GM12878 (cell line): ENCODE results near the gene ZNF765. TPM values are rescaled to one million over a fixed set of nuclear protein-coding genes. Genes with fewer than 3 reads are reported as not detected.
"Not testable (repeated sequence)": the region's sequence is repeated elsewhere in the genome, so short reads cannot be mapped to it uniquely, and the experiment has no call there.

Experiments used
- ATAC-seq: fragments of 200-7000 bp; cut with Tn5 transposase; 3 replicates; pipeline ENCODE4 v1.9.1; 2020; ENCODE audit warnings: mild to moderate bottlenecking, moderate library complexity
- BruUV-seq: library from RNA; stranded (reverse); fragments of 400-500 nt; replicated peaks from 2 replicates; lab custom pipeline; 2021; lab: Mats Ljungman, UMichigan
- CTCF ChIA-PET: fragments of 300-600 bp; sonication (Branson Sonifier 250); formaldehyde crosslinking; extraction: SDS; loops from one replicate; lab custom pipeline; 2021; ENCODE audit warnings: inconsistent platforms; lab: Yijun Ruan, JAX
- POLR2A ChIA-PET: fragments of 350-600 bp; formaldehyde crosslinking; extraction: SDS; loops from one replicate; lab custom pipeline; 2021; ENCODE audit warnings: inconsistent platforms; lab: Charles Lee
- RAD21 ChIA-PET: fragments of 300-600 bp; sonication (Branson Sonifier 250); formaldehyde crosslinking; loops from one replicate; lab custom pipeline; 2023; ENCODE audit warnings: antibody characterized with exemption; ENCODE audit not compliant: unreplicated experiment; lab: Charles Lee
- SMC1A ChIA-PET: fragments of 300-600 bp; sonication (Branson Sonifier 250); formaldehyde crosslinking; loops from one replicate; lab custom pipeline; 2023; ENCODE audit not compliant: unreplicated experiment, uncharacterized antibody; lab: Charles Lee
- DNase-seq: peaks from one replicate; pipeline ENCODE4 v3.0.0-alpha.2; 2011; ENCODE audit warnings: low read depth, low spot score
- FAIRE-seq: peaks from 3 replicates; lab custom pipeline; 2011; peaks lifted over from hg19 to GRCh38; lab: Jason Lieb, UNC
- H2AFZ ChIP-seq: 2 replicates; pipeline ENCODE4 v1.6.0; 2011; ENCODE audit warnings: low read depth, low read length, control low read depth; ENCODE audit not compliant: control insufficient read depth
- H3K27ac ChIP-seq: 2 replicates; pipeline ENCODE4 v1.5.1; 2011; ENCODE audit warnings: control low read depth; ENCODE audit not compliant: control insufficient read depth, insufficient read depth
- H3K27me3 ChIP-seq, 2 experiments: replicated peaks in 1 of 2; 2 replicates each; pipeline versions ENCODE4 v1.6.0 to v1.6.1; 2011; ENCODE audit warnings: low read length in 1 of 2; ENCODE audit not compliant: control insufficient read depth in 2 of 2, insufficient read depth in 2 of 2
- H3K36me3 ChIP-seq, 2 experiments: 2 replicates each; pipeline ENCODE4 v1.5.1; 2011; ENCODE audit warnings: low read length in 1 of 2; ENCODE audit not compliant: control insufficient read depth in 2 of 2, insufficient read depth in 2 of 2
- H3K4me1 ChIP-seq: 2 replicates; pipeline ENCODE4 v1.6.1; 2011; ENCODE audit warnings: mild to moderate bottlenecking, low read length, moderate library complexity, mixed read lengths; ENCODE audit not compliant: control insufficient read depth, insufficient read depth
- H3K4me2 ChIP-seq: 2 replicates; pipeline ENCODE4 v1.6.0; 2011; ENCODE audit warnings: control low read depth; ENCODE audit not compliant: control insufficient read depth, insufficient read depth
- H3K4me3 ChIP-seq: fragments of 200-600 bp; sonication (generic); 2 replicates; pipeline ENCODE4 v1.5.1; 2016
- H3K79me2 ChIP-seq: 2 replicates; pipeline ENCODE4 v1.6.0; 2011; ENCODE audit warnings: low read length; ENCODE audit not compliant: control insufficient read depth, insufficient read depth
- H3K9ac ChIP-seq: 2 replicates; pipeline ENCODE4 v1.8.0; 2011; ENCODE audit warnings: low read length, control low read depth, mixed read lengths; ENCODE audit not compliant: control insufficient read depth, insufficient read depth
- H3K9me3 ChIP-seq: replicated peaks from 3 replicates; pipeline ENCODE4 v1.5.1; 2011; ENCODE audit warnings: mild to moderate bottlenecking, low read length; ENCODE audit not compliant: control insufficient read depth, insufficient read depth
- H4K20me1 ChIP-seq: 2 replicates; pipeline ENCODE4 v1.6.0; 2011; ENCODE audit not compliant: control insufficient read depth, insufficient read depth
- SUPT20H ChIP-seq: IDR thresholded peaks from 2 replicates; pipeline ENCODE4 v1.6.1; 2011; ENCODE audit warnings: low read depth, mild to moderate bottlenecking, low read length, moderate library complexity, borderline replicate concordance; ENCODE audit not compliant: control insufficient read depth
- TCF7 ChIP-seq: IDR thresholded peaks from 2 replicates; pipeline ENCODE4 v1.6.1; 2014; ENCODE audit warnings: antibody characterized with exemption, borderline replicate concordance
- WGBS: methylation state at CpG from one replicate; pipeline ENCODE4 v1.1.6; 2016; ENCODE audit warnings: low lambda C conversion rate; ENCODE audit not compliant: insufficient replicate concordance, insufficient coverage; ENCODE audit errors: missing lambda C conversion rate; 5-methylcytosine and 5-hydroxymethylcytosine counted together
- in situ Hi-C: fragments of 300-500 bp; cut with MboI; formaldehyde crosslinking; loops from 9 replicates; pipeline ENCODE4 v1.14.3; 2018; ENCODE audit warnings: mixed read lengths
- intact Hi-C: fragments of 100-400 bp; cut with micrococcal nuclease; formaldehyde crosslinking; loops from one replicate; pipeline ENCODE4 v1.14.2; 2022; ENCODE audit not compliant: unreplicated experiment
- polyA plus RNA-seq, 11 experiments: library from polyadenylated mRNA; depleted of rRNA in 4 of 11; unstranded in 6 of 11; stranded (reverse) in 5 of 11; fragments of >200 nt; fragmentation: Nextera tagmentation in 4 of 11; fragmentation: Illumina TruSeq in 1 of 11; extraction: Ambion mirVana in 4 of 11; extraction: Trizol in 1 of 11; gene quantifications; 1 replicate in 1 of 11; 2 replicates in 10 of 11; pipeline versions ENCODE4 v1.2.1 to v1.2.3, GENCODE V29; 2011 to 2016; ENCODE audit warnings: inconsistent platforms in 2 of 11, missing spikeins in 2 of 11, low read depth in 1 of 11
- total RNA-seq, 4 experiments: library from RNA; depleted of rRNA in 3 of 4; stranded (reverse); fragments of >200 nt in 3 of 4; fragmentation: Illumina TruSeq in 1 of 4; extraction: Trizol in 1 of 4; gene quantifications; 2 replicates each; pipeline versions ENCODE4 v1.2.1 to v1.2.3, GENCODE V29; 2013 to 2021
- TF ChIP-seq, protein P1 (sequence below): fragments of 450-650 bp; IDR thresholded peaks from 2 replicates; pipeline ENCODE4 v1.6.1; 2018; ENCODE audit warnings: borderline replicate concordance, mild to moderate bottlenecking; ENCODE audit not compliant: partially characterized antibody

ZNF765 gene
- total and polyA plus RNA-seq, 10 of the 15 experiments (the other 5 are each of a cell fraction or from before 2014, with no cell fraction given), result 2.9 to 12.7 (median 7.0) TPM

DNA sequence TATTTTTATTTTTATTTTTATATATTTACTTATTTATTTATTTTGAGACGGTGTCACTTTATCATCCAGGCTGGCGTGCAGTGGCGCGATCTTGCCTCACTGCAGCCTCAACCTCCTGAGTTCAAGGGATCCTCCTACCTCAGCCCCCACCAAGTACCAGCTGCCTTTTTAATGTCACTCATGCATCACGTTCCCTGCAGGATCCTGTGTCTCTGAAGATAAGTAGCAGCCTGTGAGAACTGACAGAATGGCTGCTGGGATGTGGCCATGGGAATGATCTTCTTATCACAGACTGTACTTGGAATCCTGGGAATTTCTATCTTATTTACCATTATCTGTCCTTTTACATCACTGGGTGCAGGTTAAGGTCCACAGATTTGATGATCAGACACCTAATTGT, 27.6 kb downstream of the ZNF765 start (continued):
- TF ChIP-seq, protein P1, sequence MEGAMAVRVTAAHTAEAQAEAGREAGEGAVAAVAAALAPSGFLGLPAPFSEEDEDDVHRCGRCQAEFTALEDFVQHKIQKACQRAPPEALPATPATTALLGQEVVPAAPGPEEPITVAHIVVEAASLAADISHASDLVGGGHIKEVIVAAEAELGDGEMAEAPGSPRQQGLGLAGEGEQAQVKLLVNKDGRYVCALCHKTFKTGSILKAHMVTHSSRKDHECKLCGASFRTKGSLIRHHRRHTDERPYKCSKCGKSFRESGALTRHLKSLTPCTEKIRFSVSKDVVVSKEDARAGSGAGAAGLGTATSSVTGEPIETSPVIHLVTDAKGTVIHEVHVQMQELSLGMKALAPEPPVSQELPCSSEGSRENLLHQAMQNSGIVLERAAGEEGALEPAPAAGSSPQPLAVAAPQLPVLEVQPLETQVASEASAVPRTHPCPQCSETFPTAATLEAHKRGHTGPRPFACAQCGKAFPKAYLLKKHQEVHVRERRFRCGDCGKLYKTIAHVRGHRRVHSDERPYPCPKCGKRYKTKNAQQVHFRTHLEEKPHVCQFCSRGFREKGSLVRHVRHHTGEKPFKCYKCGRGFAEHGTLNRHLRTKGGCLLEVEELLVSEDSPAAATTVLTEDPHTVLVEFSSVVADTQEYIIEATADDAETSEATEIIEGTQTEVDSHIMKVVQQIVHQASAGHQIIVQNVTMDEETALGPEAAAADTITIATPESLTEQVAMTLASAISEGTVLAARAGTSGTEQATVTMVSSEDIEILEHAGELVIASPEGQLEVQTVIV, result no peak
- TF ChIP-seq SUPT20H (no peak), TCF7 (no peak)

DNA sequence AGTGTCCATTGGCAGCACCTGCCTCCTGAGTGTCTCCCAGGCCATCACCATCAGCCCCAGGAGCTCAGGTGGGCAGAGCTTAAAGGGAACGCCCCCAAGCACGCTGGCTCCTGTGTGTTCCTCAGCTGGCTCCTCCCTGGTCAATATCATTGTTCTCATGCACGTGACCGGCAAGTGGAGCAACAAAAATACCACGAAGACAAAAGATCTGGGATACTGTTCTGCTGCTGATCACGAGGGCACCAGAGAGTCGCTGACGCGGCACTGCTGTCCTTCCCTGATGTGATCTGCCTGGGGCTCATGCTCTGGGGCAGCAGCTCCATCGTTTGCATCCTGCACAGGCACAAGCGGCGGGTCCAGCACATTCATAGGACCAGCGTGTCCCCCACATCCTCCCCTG, 28.1 kb downstream of the ZNF765 start:
- FAIRE-seq, POLR2A ChIA-PET, H3K4me1 ChIP-seq, SMC1A ChIA-PET, H3K27me3 ChIP-seq, DNase-seq, H3K36me3 ChIP-seq, ATAC-seq, CTCF ChIA-PET, H2AFZ ChIP-seq, H4K20me1 ChIP-seq, H3K9me3 ChIP-seq, RAD21 ChIA-PET, H3K9ac ChIP-seq, BruUV-seq, H3K27ac ChIP-seq, H3K4me2 ChIP-seq, H3K4me3 ChIP-seq, H3K79me2 ChIP-seq: not testable (repeated sequence)
- in situ Hi-C loops, result loop anchor here (10.0 kb wide), 1 partner anchor 602 kb away; no protein-coding TSS in a partner anchor
- 20% methylated on average over 7 of the region's 13 CpGs for WGBS
- intact Hi-C loops, result loop anchor here (10.0 kb wide), 1 partner anchor 602 kb away; no protein-coding TSS in a partner anchor

DNA sequence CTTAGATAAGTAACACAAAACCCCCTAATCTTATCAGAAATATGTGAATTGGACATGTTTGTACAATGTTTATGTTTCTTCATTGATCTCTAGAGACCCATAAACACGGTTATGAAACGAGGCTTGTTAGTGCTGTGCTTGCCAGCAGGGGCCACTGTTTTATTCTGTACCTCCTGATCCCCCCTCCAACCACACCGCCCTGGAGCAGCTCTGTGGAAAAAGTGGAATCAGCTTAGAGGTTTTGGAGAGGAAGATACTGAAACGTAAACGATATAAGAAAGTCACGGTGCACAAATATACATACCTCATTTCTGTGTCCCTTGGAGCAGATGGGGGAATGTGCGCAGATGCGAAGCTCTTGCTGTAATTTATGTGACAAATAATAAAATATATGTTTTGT, 28.7 kb downstream of the ZNF765 start:
- H4K20me1 ChIP-seq, RAD21 ChIA-PET, H3K4me1 ChIP-seq, H3K9ac ChIP-seq, H3K27me3 ChIP-seq, H3K9me3 ChIP-seq, DNase-seq, H2AFZ ChIP-seq, POLR2A ChIA-PET, ATAC-seq, H3K4me2 ChIP-seq, SMC1A ChIA-PET, H3K27ac ChIP-seq, H3K79me2 ChIP-seq, H3K4me3 ChIP-seq, BruUV-seq, H3K36me3 ChIP-seq: not testable (repeated sequence)
- peak; percentile 41 for FAIRE-seq
- CTCF ChIA-PET, result interaction anchor here (1.0 kb wide), 1 partner anchor 369 kb away, joined by 3 read pairs; no protein-coding TSS in a partner anchor
- WGBS, result 59% methylated on average over 8 of the region's 8 CpGs
- intact Hi-C loops, result loop anchor here (10.0 kb wide), 1 partner anchor 601 kb away; no protein-coding TSS in a partner anchor
- in situ Hi-C loops, result loop anchor here (10.0 kb wide), 1 partner anchor 601 kb away; no protein-coding TSS in a partner anchor
